Measurements from ENCODE around the gene YIF1B.

Gene YIF1B

DNA sequence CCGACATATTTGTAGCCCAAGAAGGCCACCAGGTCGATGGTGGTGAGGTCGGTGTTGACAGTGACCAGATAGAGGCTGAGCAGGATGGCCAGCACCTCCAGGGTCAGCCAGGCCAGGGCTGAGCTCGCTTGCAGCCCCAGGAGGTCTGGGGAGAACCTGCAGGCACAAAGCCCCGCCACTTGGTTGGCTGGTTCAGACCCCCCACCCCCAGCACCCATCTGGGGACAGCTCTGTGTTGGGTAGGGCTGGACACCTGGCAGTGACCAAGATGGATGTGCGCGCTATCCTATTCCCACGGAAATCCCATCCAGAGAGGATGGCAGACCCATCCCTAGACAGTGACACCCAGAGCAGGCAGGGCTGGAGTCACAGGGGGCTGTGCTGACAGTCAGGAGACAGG is 8.2 kb downstream of the YIF1B start:
- H3K36me3 ChIP-seq (replicated peaks; ENCODE audit: insufficient read depth, low read length) = no peaks in the 10 kb centered on the region
- H2AFZ ChIP-seq (ENCODE audit: low read length) = no peak overlapping the region
- H3K27me3 ChIP-seq (replicated peaks; ENCODE audit: insufficient read depth, low read length) = no peaks in the 10 kb centered on the region
- no peak overlapping the region for H3K27ac ChIP-seq (ENCODE audit: low read length)
- no peaks in the 10 kb centered on the region for H3K9me2 ChIP-seq (replicated peaks; ENCODE audit: insufficient read depth, low read length)
- H3K79me2 ChIP-seq (ENCODE audit: low read length) = peaks cover 9% of the 10 kb centered on the region; the same call in 1 of the 2 replicates
- no peaks in the 10 kb centered on the region for H3F3A ChIP-seq (ENCODE audit: insufficient read depth, low read length)
- no peak for DNase-seq
- no peaks in the 10 kb centered on the region for H3K9me3 ChIP-seq (replicated peaks; ENCODE audit: insufficient read depth, low read length)
- no peaks in the 10 kb centered on the region for H3K4me1 ChIP-seq (ENCODE audit: low read length)
- H3K4me3 ChIP-seq (ENCODE audit: low read length) = no peak overlapping the region
- H4K20me1 ChIP-seq (ENCODE audit: insufficient read depth, low read length) = no peaks in the 10 kb centered on the region
- no peak overlapping the region for H3K9ac ChIP-seq (ENCODE audit: low read length)
- no peak for TF ChIP-seq EZH2phosphoT487 (IDR thresholded peaks at IDR 0.05; ENCODE audit: low read length)
- no peak for TF ChIP-seq EZH2 (optimal IDR thresholded peaks at IDR 0.05; ENCODE audit: low read depth, low read length)
- TF ChIP-seq, protein P1, sequence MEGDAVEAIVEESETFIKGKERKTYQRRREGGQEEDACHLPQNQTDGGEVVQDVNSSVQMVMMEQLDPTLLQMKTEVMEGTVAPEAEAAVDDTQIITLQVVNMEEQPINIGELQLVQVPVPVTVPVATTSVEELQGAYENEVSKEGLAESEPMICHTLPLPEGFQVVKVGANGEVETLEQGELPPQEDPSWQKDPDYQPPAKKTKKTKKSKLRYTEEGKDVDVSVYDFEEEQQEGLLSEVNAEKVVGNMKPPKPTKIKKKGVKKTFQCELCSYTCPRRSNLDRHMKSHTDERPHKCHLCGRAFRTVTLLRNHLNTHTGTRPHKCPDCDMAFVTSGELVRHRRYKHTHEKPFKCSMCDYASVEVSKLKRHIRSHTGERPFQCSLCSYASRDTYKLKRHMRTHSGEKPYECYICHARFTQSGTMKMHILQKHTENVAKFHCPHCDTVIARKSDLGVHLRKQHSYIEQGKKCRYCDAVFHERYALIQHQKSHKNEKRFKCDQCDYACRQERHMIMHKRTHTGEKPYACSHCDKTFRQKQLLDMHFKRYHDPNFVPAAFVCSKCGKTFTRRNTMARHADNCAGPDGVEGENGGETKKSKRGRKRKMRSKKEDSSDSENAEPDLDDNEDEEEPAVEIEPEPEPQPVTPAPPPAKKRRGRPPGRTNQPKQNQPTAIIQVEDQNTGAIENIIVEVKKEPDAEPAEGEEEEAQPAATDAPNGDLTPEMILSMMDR (IDR thresholded peaks at IDR 0.05; ENCODE audit: low read length) = no peak
- no peak overlapping the region for H3K4me2 ChIP-seq (ENCODE audit: low read depth, low read length)

DNA sequence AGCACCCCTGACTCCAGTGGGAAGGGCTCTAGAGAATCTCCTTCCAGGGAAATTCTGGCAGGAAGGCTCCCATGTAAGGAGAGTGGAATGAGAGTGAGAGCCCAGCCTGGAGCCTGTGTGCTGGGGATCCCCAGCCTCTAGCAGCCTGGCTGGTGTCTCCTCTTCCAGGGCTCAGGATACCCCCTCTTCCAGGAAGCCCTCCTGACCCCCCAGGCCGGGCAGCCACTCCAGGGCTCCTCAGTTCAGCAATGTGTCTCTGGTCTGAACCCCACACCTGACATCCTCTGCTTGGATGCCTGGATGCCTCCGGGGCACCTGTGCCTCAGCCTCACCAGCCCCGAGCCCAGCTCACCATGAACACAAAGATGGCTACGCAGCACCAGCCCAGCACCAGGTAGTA is 8.7 kb downstream of the YIF1B start:
- Histone ChIP-seq H3K36me3 (replicated peaks; ENCODE audit: insufficient read depth, low read length) (no peaks in the 10 kb centered on the region), H3K27me3 (replicated peaks; ENCODE audit: insufficient read depth, low read length) (no peaks in the 10 kb centered on the region), H3K79me2 (ENCODE audit: low read length) (peaks cover 7% of the 10 kb centered on the region; the same call in 1 of the 2 replicates), H3K9ac (ENCODE audit: low read length) (no peak overlapping the region), H3F3A (ENCODE audit: insufficient read depth, low read length) (no peaks in the 10 kb centered on the region), H2AFZ (ENCODE audit: low read length) (no peak overlapping the region), H3K9me3 (replicated peaks; ENCODE audit: insufficient read depth, low read length) (no peaks in the 10 kb centered on the region), H4K20me1 (ENCODE audit: insufficient read depth, low read length) (no peaks in the 10 kb centered on the region), H3K4me1 (ENCODE audit: low read length) (no peaks in the 10 kb centered on the region), H3K4me3 (ENCODE audit: low read length) (no peak overlapping the region), H3K4me2 (ENCODE audit: low read depth, low read length) (no peak overlapping the region), H3K9me2 (replicated peaks; ENCODE audit: insufficient read depth, low read length) (no peaks in the 10 kb centered on the region), H3K27ac (ENCODE audit: low read length) (no peak overlapping the region)
- no peak for DNase-seq
- TF ChIP-seq EZH2 (optimal IDR thresholded peaks at IDR 0.05; ENCODE audit: low read depth, low read length) (no peak), EZH2phosphoT487 (IDR thresholded peaks at IDR 0.05; ENCODE audit: low read length) (no peak)
- TF ChIP-seq, protein P1 (IDR thresholded peaks at IDR 0.05; ENCODE audit: low read length) = no peak

DNA sequence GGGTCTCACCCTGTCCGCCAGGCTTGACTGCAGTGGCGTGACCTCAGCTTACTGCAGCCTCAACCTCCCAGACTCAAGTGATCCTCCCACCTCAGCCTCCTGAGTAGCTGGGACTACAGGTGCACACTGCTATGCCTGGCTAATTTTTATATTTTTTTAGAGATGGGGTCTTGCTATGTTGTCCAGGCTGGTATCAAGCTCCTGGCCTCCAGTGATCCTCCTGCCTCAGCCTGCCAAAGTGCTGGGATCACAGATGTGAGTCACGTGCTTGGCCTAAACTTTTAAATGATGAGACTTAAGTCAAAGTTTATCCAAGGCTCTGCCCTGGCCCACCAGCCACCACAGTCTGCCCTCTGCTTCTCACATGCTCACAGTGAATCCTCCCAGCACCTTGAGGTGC is 9.5 kb downstream of the YIF1B start:
- TF ChIP-seq EZH2phosphoT487 (IDR thresholded peaks at IDR 0.05; ENCODE audit: low read length) (no peak), EZH2 (optimal IDR thresholded peaks at IDR 0.05; ENCODE audit: low read depth, low read length) (no peak)
- TF ChIP-seq, protein P1 (IDR thresholded peaks at IDR 0.05; ENCODE audit: low read length) = no peak
- Histone ChIP-seq H3K27ac (ENCODE audit: low read length) (no peak overlapping the region), H3K9me3 (replicated peaks; ENCODE audit: insufficient read depth, low read length) (no peaks in the 10 kb centered on the region), H3K27me3 (replicated peaks; ENCODE audit: insufficient read depth, low read length) (no peaks in the 10 kb centered on the region), H4K20me1 (ENCODE audit: insufficient read depth, low read length) (no peaks in the 10 kb centered on the region), H3K4me1 (ENCODE audit: low read length) (no peaks in the 10 kb centered on the region), H2AFZ (ENCODE audit: low read length) (no peak overlapping the region), H3K36me3 (replicated peaks; ENCODE audit: insufficient read depth, low read length) (no peaks in the 10 kb centered on the region), H3K9me2 (replicated peaks; ENCODE audit: insufficient read depth, low read length) (no peaks in the 10 kb centered on the region), H3K9ac (ENCODE audit: low read length) (no peak overlapping the region), H3F3A (ENCODE audit: insufficient read depth, low read length) (no peaks in the 10 kb centered on the region), H3K4me3 (ENCODE audit: low read length) (no peak overlapping the region), H3K79me2 (ENCODE audit: low read length) (peaks cover 7% of the 10 kb centered on the region; the same call in 1 of the 2 replicates), H3K4me2 (ENCODE audit: low read depth, low read length) (no peak overlapping the region)
- no peak for DNase-seq

Measured in MM.1S (cell line).